Stimulated activated CD8-positive, alpha-beta memory T cell treated with anti-CD3 and anti-CD28 coated beads, Interleukin-7, amount 100 ng/mL, for 48 hours (primary cell): ENCODE data around the gene TMEM114.

Source experiments
- DNase-seq, 2 donors: peaks; one replicate each; pipeline ENCODE4 v3.0.0-alpha.2; 2020; ENCODE audit warnings: low read depth in 1 of 2; ENCODE audit errors: extremely low read depth in 1 of 2

The TMEM114 gene

GRCh38 chr16:8551388-8552332 lies 38.7 kb downstream of the TMEM114 start:
- DNase-seq, result no peak

DNA sequence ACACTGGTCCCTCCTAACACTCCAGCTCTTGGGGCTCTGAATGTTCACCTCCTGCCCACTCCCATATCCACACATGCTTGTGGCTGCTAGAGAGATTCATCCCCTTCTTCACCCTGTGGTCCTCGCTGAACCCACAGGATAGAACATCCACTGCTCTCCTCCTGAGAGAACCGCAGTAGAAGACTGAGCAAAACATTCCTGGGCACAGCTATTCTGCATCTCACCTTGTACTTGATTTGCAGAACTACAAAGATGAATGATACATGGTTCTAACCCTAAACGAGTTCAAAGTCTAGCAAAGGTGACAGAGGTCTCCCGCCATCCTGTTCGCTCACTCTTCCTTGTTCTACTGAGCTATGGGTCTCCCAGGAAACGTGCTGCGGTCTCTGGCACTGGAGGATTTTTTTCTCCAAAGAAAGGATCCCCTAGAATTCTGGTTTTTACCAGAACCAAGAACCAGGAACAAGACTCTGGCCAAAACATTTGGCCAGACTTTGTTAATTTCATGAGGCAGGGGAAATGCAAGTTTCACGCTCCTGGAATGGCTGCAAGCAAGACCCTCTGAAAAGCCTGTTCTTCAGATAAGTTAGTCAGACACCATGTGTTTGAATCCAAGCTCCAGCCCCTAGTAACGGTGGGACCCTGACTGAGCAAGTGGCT lies 39.5 kb downstream of the TMEM114 start:
- DNase-seq, result no peak

- DNase-seq, result no peak
Observed at GRCh38 chr16:8549843-8550412, 40.4 kb downstream of the TMEM114 start.

DNA sequence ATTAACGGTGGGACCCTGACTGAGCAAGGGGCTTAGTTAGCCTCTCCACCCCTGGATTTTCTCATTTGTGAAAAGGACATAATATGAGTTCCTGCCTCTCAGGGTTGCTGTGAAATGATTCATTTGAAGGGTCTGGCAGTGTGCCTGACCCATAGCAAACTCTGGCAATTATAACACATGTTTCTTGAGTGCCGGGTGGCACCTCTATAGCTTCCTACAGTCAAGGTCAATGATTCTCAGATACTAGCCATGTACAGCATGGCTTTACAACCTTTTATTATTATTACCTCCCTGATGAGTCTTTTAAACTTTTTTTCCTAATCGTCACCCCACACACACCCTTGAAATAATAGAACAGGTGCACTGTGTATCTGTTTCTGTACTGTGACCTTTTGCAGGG lies 42.1 kb downstream of the TMEM114 start:
- no peak for DNase-seq

- no peak for DNase-seq
Observed at GRCh38 chr16:8547762-8548161, 42.5 kb downstream of the TMEM114 start.

DNA sequence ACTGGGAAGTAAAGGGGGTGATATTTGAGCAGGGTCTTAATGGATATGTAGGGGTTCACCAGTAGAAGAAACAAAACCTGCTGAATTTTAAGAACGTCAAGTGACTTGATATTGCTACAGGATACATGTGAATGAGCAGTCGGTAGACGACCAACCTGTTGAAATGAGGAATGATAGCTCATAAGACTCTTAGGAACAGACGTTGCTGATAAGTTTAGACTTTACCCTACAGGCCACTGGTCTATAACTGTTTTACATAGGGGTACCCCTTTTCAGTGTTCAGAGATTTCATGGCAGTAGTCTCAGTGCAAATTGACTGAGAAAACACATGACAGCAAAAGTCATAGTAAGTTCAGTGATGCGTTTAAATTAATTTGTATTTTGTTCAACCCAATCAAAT lies 45.9 kb downstream of the TMEM114 start:
- DNase-seq, result no peak

DNA sequence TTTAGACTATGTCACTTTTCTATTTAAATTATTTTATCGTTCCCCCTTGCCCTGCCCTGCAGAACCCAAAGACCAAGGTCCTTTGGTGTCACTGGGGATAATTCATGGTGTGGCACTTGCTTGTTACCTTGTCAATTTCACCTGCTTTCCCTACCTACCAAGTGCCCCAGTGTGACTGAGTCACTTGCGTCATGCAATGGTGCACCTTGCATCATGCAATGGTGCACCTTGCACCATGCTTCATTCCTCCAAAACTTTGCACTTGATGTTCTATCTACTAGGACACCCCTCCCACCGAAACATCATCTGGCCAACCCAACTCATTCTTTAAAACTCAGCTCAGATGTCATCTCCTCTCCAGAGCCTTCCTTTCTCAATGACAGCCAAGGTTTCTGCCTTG lies 47.1 kb downstream of the TMEM114 start:
- DNase-seq, result no peak

- DNase-seq, result no peak
Observed at GRCh38 chr16:8542393-8542792, 47.9 kb downstream of the TMEM114 start.

DNA sequence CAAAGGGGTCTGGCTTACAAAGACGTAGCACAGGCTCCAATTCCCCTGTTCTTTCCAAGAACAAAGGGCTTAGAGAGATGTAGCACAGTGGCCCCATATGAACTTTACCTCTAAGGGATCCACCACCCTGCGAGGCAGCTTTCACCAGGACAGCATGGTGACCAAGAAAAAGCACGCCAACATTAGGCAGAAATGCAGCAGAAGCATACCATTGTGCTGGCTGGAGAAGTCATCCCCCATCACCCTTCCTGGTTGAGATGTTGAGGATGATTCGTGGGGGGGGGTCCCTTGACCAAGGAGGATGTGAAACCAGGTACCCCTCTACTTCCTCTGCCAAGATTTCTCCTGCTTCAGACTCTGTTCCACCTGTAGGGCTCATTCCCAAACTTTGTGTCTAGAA lies 48.4 kb downstream of the TMEM114 start:
- no peak for DNase-seq

GRCh38 chr16:8537691-8538342 lies 52.5 kb downstream of the TMEM114 start:
- no peak for DNase-seq

GRCh38 chr16:8533509-8533908 lies 56.8 kb downstream of the TMEM114 start:
- no peak for DNase-seq

DNA sequence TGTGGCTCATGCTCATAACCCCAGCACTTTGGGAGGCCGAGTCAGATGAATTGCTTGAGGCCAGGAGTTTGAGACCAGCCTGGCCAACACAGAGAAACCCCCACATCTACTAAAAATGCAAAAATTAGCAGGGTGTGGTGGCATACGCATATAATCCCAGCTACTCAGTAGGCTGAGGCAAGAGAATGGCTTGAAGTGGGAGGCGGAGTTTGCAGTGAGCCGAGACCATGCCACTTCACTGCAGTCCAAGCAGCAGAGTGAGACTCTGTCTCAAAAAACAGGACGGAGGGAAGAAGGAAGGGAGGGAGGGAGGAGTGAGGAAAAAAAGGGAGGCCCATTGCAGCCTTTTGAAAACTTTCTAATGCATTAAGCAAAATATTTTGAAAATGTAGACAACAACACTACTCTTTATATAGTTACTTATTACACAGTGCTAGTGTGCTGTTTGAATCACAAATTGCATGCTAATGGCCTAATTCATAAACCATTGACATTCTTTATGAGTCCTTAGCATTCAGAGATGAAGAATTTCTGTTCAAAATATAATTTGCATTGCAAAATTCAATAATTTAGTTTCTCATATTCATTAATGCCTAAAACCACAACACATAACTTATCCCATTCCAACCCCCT lies 59.4 kb downstream of the TMEM114 start:
- no peak for DNase-seq

GRCh38 chr16:8528471-8528870 lies 61.8 kb downstream of the TMEM114 start:
- DNase-seq, result no peak

- no peak for DNase-seq
Observed at GRCh38 chr16:8523932-8524331, 66.4 kb downstream of the TMEM114 start.

DNA sequence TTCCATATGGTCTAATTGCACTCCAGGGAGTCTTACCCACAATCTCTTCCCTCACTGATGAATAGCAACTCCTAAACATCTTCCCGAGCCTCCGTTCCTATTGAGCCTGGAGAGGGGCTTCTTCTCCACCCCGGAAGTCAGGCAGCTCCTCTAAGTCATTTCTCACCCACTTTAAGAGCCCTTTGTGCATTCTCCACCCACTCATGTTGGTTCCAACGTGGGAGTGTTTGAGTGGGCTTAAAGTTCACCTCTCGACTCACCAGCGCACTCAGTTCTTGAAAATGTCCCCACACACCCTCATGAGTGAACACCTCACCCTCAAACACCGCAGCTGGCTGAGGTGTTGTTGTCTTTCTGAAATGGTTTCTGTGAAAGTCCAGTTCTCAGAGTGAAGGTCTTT lies 67.6 kb downstream of the TMEM114 start:
- no peak for DNase-seq

- DNase-seq, result no peak
Observed at GRCh38 chr16:8519643-8520042, 70.7 kb downstream of the TMEM114 start.
